Thoracic aorta (tissue), 2 donors: Measurements from ENCODE around the gene MEIS2. TPM values are rescaled to one million over a fixed set of nuclear protein-coding genes. Genes with fewer than 3 reads are reported as not detected.

ENCODE experiments used
- ATAC-seq: fragments of 150-250 bp; one replicate; pipeline ENCODE4 v1.8.0; 2017; ENCODE audit warnings: low read depth; ENCODE audit not compliant: insufficient number of reproducible peaks, low FRiP score
- DNase-seq: peaks from one replicate; pipeline ENCODE4 v3.0.0-alpha.2; 2020; ENCODE audit warnings: low spot score
- H3K27ac ChIP-seq, 2 donors: fragments of 200-600 bp; sonication (generic); 1 replicate in 1 of 2; 2 replicates in 1 of 2; pipeline ENCODE4 v1.5.1; 2016; ENCODE audit warnings: mild to moderate bottlenecking in 2 of 2, moderate library complexity in 2 of 2
- H3K27me3 ChIP-seq: fragments of 200-600 bp; sonication (generic); replicated peaks from 2 replicates; pipeline ENCODE4 v1.6.0; 2016; ENCODE audit warnings: mild to moderate bottlenecking; ENCODE audit not compliant: insufficient read depth
- H3K36me3 ChIP-seq: fragments of 200-600 bp; sonication (generic); one replicate; pipeline ENCODE4 v1.5.1; 2016
- H3K4me1 ChIP-seq, 2 donors: fragments of 200-600 bp; sonication (generic); 1 replicate in 1 of 2; 2 replicates in 1 of 2; pipeline versions ENCODE4 v1.5.1 to v1.6.0; 2016; ENCODE audit warnings: low read depth in 2 of 2, mild to moderate bottlenecking in 1 of 2; ENCODE audit not compliant: control insufficient read depth in 1 of 2
- H3K4me3 ChIP-seq: fragments of 200-600 bp; sonication (generic); 2 replicates; pipeline ENCODE4 v1.5.1; 2016; ENCODE audit warnings: mild to moderate bottlenecking
- H3K9me3 ChIP-seq: fragments of 200-600 bp; sonication (generic); 2 replicates; pipeline ENCODE4 v1.5.1; 2016
- total RNA-seq, 2 donors: library from RNA; depleted of rRNA; stranded (reverse); fragments of >200 nt; gene quantifications; one replicate each; pipeline versions ENCODE4 v1.1.0 to v1.2.3, GENCODE V29; 2016
- TF ChIP-seq, protein P1 (sequence below): fragments of 200-600 bp; sonication (generic); IDR thresholded peaks from one replicate; pipeline ENCODE4 v1.5.1; 2019; ENCODE audit warnings: antibody characterized with exemption

Gene MEIS2
- total RNA-seq, 2 donors from 2014 or later, result 46.4 to 57.2 TPM

DNA sequence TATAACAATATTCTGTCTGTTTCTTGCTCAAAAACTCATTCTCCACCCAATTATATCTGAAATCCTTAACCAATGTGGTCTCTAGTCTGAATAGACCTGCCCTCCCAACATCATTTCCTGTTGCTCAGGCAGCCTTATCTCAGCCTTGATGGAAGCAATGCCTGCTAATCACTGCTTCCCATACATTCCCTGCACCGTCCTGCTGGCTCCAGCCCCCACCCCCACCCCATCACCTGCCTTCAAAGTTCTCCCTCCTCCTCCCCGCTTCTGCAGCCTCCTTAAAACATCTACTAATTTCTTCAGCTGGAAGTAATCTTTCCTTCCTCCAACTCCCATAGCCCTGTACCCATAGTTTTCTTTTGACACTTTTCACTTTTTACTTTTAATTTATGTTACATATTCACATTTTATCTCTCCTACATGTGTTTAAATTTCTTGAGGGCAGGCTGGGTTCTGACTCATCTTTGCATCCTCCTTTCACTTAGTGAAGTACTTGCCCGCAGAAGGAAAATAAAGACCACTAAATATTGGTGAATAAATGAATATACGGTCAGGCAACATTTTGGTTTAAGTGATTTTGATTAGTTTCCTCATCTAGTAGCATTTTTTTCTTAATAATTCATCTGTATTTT, 98.2 kb downstream of the MEIS2 start:
- no peak for ATAC-seq
- no peaks in the 10 kb centered on the region for H3K4me1 ChIP-seq
- H3K27ac ChIP-seq, result no peak overlapping the region
- H3K9me3 ChIP-seq, result no peaks in the 10 kb centered on the region
- no peaks in the 10 kb centered on the region for H3K36me3 ChIP-seq
- DNase-seq, result no peak
- H3K27me3 ChIP-seq, result no peaks in the 10 kb centered on the region
- H3K4me3 ChIP-seq, result no peak overlapping the region
- TF ChIP-seq, protein P1, sequence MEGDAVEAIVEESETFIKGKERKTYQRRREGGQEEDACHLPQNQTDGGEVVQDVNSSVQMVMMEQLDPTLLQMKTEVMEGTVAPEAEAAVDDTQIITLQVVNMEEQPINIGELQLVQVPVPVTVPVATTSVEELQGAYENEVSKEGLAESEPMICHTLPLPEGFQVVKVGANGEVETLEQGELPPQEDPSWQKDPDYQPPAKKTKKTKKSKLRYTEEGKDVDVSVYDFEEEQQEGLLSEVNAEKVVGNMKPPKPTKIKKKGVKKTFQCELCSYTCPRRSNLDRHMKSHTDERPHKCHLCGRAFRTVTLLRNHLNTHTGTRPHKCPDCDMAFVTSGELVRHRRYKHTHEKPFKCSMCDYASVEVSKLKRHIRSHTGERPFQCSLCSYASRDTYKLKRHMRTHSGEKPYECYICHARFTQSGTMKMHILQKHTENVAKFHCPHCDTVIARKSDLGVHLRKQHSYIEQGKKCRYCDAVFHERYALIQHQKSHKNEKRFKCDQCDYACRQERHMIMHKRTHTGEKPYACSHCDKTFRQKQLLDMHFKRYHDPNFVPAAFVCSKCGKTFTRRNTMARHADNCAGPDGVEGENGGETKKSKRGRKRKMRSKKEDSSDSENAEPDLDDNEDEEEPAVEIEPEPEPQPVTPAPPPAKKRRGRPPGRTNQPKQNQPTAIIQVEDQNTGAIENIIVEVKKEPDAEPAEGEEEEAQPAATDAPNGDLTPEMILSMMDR, result no peak

DNA sequence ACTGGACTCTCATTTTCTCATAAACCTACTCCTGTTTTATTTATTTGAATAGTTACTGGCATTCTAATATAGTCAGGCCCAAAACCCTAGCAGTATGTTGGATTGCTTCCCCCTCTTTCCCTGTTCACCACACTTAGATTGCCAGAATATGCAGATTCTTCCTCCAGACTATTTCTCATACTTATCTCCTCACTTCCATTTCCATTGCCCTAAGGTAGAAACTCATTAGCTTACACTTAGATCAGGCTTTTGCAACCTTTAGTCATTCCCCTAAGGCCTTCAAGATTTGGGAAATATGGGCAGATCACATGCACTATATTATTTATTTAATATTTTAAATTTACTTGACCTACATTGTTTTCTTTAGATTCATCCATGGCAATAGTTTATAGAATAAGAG, 98.9 kb downstream of the MEIS2 start:
- H3K36me3 ChIP-seq, result no peaks in the 10 kb centered on the region
- no peak overlapping the region for H3K4me3 ChIP-seq
- H3K9me3 ChIP-seq, result no peaks in the 10 kb centered on the region
- TF ChIP-seq, protein P1, result no peak
- ATAC-seq, result no peak
- H3K27me3 ChIP-seq, result no peaks in the 10 kb centered on the region
- DNase-seq, result no peak
- H3K4me1 ChIP-seq, result no peaks in the 10 kb centered on the region
- no peak overlapping the region for H3K27ac ChIP-seq

DNA sequence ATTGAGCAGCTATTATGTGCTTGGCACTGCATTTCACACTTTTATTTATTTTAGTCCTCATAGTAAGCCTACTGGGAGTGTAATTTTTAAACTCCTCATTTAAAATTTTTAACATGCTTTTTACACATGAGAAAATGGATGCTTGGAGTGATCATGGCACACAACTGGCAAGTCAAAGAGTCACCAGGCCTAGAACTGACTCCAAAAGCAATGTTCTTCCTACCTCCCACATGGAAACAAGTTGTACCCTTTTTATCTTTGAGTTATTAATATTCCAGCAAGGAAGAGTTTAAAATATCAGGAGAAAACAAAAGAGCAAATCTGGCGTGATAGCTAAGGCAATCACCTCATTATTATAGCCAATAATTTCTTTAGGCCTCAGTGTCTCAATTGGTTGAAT, 100.6 kb downstream of the MEIS2 start:
- no peaks in the 10 kb centered on the region for H3K27me3 ChIP-seq
- no peaks in the 10 kb centered on the region for H3K4me1 ChIP-seq
- DNase-seq, result no peak
- no peaks in the 10 kb centered on the region for H3K9me3 ChIP-seq
- H3K27ac ChIP-seq, result no peak overlapping the region
- no peak for ATAC-seq
- TF ChIP-seq, protein P1, result no peak
- H3K36me3 ChIP-seq, result no peaks in the 10 kb centered on the region
- no peak overlapping the region for H3K4me3 ChIP-seq

DNA sequence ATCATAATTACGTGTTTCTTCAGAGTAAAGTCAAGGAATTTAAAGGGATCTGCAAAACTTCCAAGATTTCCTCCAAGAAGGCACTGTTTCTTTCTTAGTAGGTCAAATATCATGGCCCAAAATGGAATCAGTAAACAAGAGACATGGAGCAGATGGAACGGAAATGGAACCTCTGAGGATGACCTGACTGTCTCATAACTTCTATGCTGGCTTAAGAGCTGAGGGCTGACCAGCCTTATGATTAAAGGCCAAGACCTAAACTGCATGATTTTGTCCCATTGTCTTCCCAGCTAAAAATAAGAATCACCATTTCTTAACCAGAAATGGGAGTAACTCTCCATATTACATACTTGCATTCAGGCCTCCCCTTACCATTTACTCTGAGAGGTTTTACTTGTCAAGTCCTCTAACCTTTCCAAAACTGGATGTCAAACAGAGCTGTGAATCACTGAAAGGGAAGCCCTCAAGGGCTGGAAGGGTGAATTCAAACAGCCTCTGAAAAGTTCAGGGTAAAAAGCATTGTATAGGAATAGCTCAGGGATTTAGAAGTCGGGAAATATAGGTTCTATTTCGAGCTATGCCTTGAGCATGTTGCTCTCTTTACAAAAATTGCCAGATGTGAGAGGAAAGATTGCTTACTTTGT, 103.7 kb downstream of the MEIS2 start:
- Histone ChIP-seq H3K27ac (no peak overlapping the region), H3K9me3 (no peaks in the 10 kb centered on the region), H3K4me1 (no peaks in the 10 kb centered on the region), H3K4me3 (no peak overlapping the region), H3K27me3 (no peaks in the 10 kb centered on the region), H3K36me3 (no peaks in the 10 kb centered on the region)
- TF ChIP-seq, protein P1, result no peak
- ATAC-seq (no peak), DNase-seq (no peak)

DNA sequence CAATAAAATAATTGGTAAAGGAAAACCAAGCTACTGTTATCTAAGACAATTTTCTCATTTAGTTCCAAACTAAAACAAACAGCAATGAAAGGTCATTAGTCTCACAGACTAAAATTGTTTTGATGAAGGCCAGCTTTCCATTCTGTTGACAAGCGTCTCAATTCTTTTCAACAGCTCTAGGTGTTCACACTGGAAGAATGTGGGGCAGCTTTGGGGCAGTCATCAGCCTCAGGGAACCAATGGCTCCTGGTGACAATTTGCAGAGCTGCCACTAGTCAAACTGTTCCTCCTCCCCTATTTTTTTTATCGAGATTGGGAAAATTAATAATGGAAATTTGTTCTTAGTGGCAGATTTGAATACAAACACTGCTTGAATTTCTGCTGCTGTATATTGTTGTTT, 104.2 kb downstream of the MEIS2 start:
- H3K27me3 ChIP-seq, result no peaks in the 10 kb centered on the region
- DNase-seq (no peak), ATAC-seq (no peak)
- no peak overlapping the region for H3K4me3 ChIP-seq
- H3K9me3 ChIP-seq, result no peaks in the 10 kb centered on the region
- H3K27ac ChIP-seq, result no peak overlapping the region
- TF ChIP-seq, protein P1, result no peak
- no peaks in the 10 kb centered on the region for H3K4me1 ChIP-seq
- no peaks in the 10 kb centered on the region for H3K36me3 ChIP-seq
